ENCODE measurements around the gene SIK3.

Gene SIK3

GRCh38 chr11:116843661-116844060, 254.6 kb downstream of the SIK3 start:
- no peak for DNase-seq (ENCODE audit: low read depth)
- TF ChIP-seq CTCF (IDR thresholded peaks at IDR 0.05; ENCODE audit: control insufficient read depth, insufficient read depth, low read depth, low read length, missing control alignments), result no peak

GRCh38 chr11:116842909-116843308, 255.3 kb downstream of the SIK3 start:
- H3K4me3 ChIP-seq (ENCODE audit: control insufficient read depth, low read depth, low read length), result no peak overlapping the region
- no peak for DNase-seq (ENCODE audit: low read depth)
- no peak for TF ChIP-seq CTCF (IDR thresholded peaks at IDR 0.05; ENCODE audit: control insufficient read depth, insufficient read depth, low read depth, low read length, missing control alignments)

More at GRCh38 chr11:116843661-116844060, 254.6 kb downstream of the SIK3 start:
- H3K4me3 ChIP-seq (ENCODE audit: control insufficient read depth, low read depth, low read length), result no peak overlapping the region

- no peak overlapping the region for H3K4me3 ChIP-seq (ENCODE audit: control insufficient read depth, low read depth, low read length)
- no peak for DNase-seq (ENCODE audit: low read depth)
- TF ChIP-seq CTCF (IDR thresholded peaks at IDR 0.05; ENCODE audit: control insufficient read depth, insufficient read depth, low read depth, low read length, missing control alignments), result no peak
These were observed 256.1 kb downstream of the SIK3 start for GRCh38 chr11:116842117-116842516.

- no peak for DNase-seq (ENCODE audit: low read depth)
- no peak overlapping the region for H3K4me3 ChIP-seq (ENCODE audit: control insufficient read depth, low read depth, low read length)
- TF ChIP-seq CTCF (IDR thresholded peaks at IDR 0.05; ENCODE audit: control insufficient read depth, insufficient read depth, low read depth, low read length, missing control alignments), result no peak
These were observed 257.4 kb downstream of the SIK3 start for GRCh38 chr11:116840746-116841296.

GRCh38 chr11:116840224-116840745, 257.9 kb downstream of the SIK3 start:
- peak; percentile 32 for TF ChIP-seq CTCF (IDR thresholded peaks at IDR 0.05; ENCODE audit: control insufficient read depth, insufficient read depth, low read depth, low read length, missing control alignments)
- no peak overlapping the region for H3K4me3 ChIP-seq (ENCODE audit: control insufficient read depth, low read depth, low read length)
- DNase-seq (ENCODE audit: low read depth), result no peak

- no peak for DNase-seq (ENCODE audit: low read depth)
- H3K4me3 ChIP-seq (ENCODE audit: control insufficient read depth, low read depth, low read length), result no peak overlapping the region
- no peak for TF ChIP-seq CTCF (IDR thresholded peaks at IDR 0.05; ENCODE audit: control insufficient read depth, insufficient read depth, low read depth, low read length, missing control alignments)
These were observed 259.7 kb downstream of the SIK3 start for GRCh38 chr11:116838321-116839084.
